CD14-positive monocyte (primary cell): ENCODE measurements around the gene MSI2. TPM values are rescaled to one million over a fixed set of nuclear protein-coding genes. Genes with fewer than 3 reads are reported as not detected.
A peak's percentile ranks its signal among the peaks of the same experiment; 100 is the strongest.

ENCODE experiments used
- DNase-seq, 3 donors: peaks; one replicate each; pipeline ENCODE4 v3.0.0-alpha.2; 2011 to 2022
- H2AFZ ChIP-seq: 2 replicates; pipeline ENCODE4 v1.6.0; 2012; ENCODE audit warnings: mild to moderate bottlenecking, low read depth, low read length, inconsistent platforms; ENCODE audit not compliant: insufficient read depth, poor library complexity, severe bottlenecking
- H3K27ac ChIP-seq, 2 donors: 1 replicate in 1 of 2; 2 replicates in 1 of 2; pipeline ENCODE4 v1.5.1; 2012 to 2013; ENCODE audit warnings: low read length in 2 of 2, control low read depth in 1 of 2, inconsistent platforms in 1 of 2, low read depth in 1 of 2, mild to moderate bottlenecking in 1 of 2
- H3K27me3 ChIP-seq, 2 donors: one replicate each; pipeline versions ENCODE4 v1.6.0 to v1.6.1; 2011 to 2013; ENCODE audit warnings: low read length in 2 of 2; ENCODE audit not compliant: control insufficient read depth in 2 of 2, insufficient read depth in 2 of 2
- H3K36me3 ChIP-seq, 2 donors: replicated peaks in 1 of 2; 1 replicate in 1 of 2; 2 replicates in 1 of 2; pipeline versions ENCODE4 v1.5.1 to v1.6.1; 2012 to 2013; ENCODE audit warnings: low read length in 2 of 2, control low read depth in 1 of 2, inconsistent platforms in 1 of 2, mild to moderate bottlenecking in 1 of 2; ENCODE audit not compliant: insufficient read depth in 2 of 2, control insufficient read depth in 1 of 2
- H3K4me1 ChIP-seq, 2 donors: 1 replicate in 1 of 2; 2 replicates in 1 of 2; pipeline versions ENCODE4 v1.5.1 to v1.6.1; 2012 to 2013; ENCODE audit warnings: low read length in 2 of 2, control low read depth in 1 of 2, inconsistent platforms in 1 of 2, mild to moderate bottlenecking in 1 of 2, moderate library complexity in 1 of 2; ENCODE audit not compliant: insufficient read depth in 2 of 2, control insufficient read depth in 1 of 2
- H3K4me2 ChIP-seq: replicated peaks from 2 replicates; pipeline ENCODE3; 2012; ENCODE audit warnings: low read length, moderate library complexity, mild to moderate bottlenecking; ENCODE audit not compliant: poor library complexity, severe bottlenecking; ENCODE audit errors: extremely low read depth
- H3K4me3 ChIP-seq, 3 experiments: fragments of 200-600 bp in 1 of 3; sonication (generic) in 1 of 3; replicated peaks in 1 of 3; 1 replicate in 2 of 3; 2 replicates in 1 of 3; pipeline ENCODE4 v1.5.1; 2011 to 2013; ENCODE audit warnings: low read length in 3 of 3, mild to moderate bottlenecking in 3 of 3, control low read depth in 2 of 3, low read depth in 2 of 3, inconsistent platforms in 1 of 3, moderate library complexity in 1 of 3
- H3K79me2 ChIP-seq: 2 replicates; pipeline ENCODE4 v1.6.0; 2012; ENCODE audit warnings: mild to moderate bottlenecking, control low read depth, inconsistent platforms, low read length, moderate library complexity; ENCODE audit not compliant: insufficient read depth
- H3K9ac ChIP-seq: 2 replicates; pipeline ENCODE4 v1.6.0; 2017; ENCODE audit warnings: low read length, mild to moderate bottlenecking; ENCODE audit not compliant: insufficient read depth, poor library complexity, severe bottlenecking
- H3K9me3 ChIP-seq, 2 donors: replicated peaks in 1 of 2; 1 replicate in 1 of 2; 2 replicates in 1 of 2; pipeline versions ENCODE4 v1.5.1 to v1.6.1; 2012 to 2013; ENCODE audit warnings: low read length in 2 of 2, control low read depth in 1 of 2; ENCODE audit not compliant: control insufficient read depth in 1 of 2, insufficient read depth in 1 of 2
- H4K20me1 ChIP-seq: 2 replicates; pipeline ENCODE4 v1.6.0; 2012; ENCODE audit warnings: mild to moderate bottlenecking, low read length, control low read depth, moderate library complexity; ENCODE audit not compliant: insufficient read depth
- H3K27ac Mint-ChIP-seq, 7 donors: one replicate each; pipeline ENCODE4 v1.8.0; 2020; ENCODE audit warnings: mild to moderate bottlenecking in 7 of 7, mixed read lengths in 7 of 7, moderate library complexity in 6 of 7, inconsistent platforms in 2 of 7
- H3K27me3 Mint-ChIP-seq, 3 donors: one replicate each; pipeline ENCODE4 v1.8.0; 2021 to 2022; ENCODE audit warnings: low read depth in 3 of 3, mild to moderate bottlenecking in 3 of 3, mixed read lengths in 3 of 3, moderate library complexity in 3 of 3, inconsistent platforms in 1 of 3
- H3K36me3 Mint-ChIP-seq, 2 donors: one replicate each; pipeline ENCODE4 v1.8.0; 2020; ENCODE audit warnings: mixed read lengths in 2 of 2, inconsistent platforms in 1 of 2, mild to moderate bottlenecking in 1 of 2
- H3K4me1 Mint-ChIP-seq: one replicate; pipeline ENCODE4 v1.8.0; 2020; ENCODE audit warnings: mild to moderate bottlenecking, mixed read lengths
- H3K4me3 Mint-ChIP-seq, 2 donors: one replicate each; pipeline ENCODE4 v1.8.0; 2020; ENCODE audit warnings: mild to moderate bottlenecking in 2 of 2, mixed read lengths in 2 of 2, moderate library complexity in 1 of 2
- H3K9me3 Mint-ChIP-seq, 7 donors: one replicate each; pipeline ENCODE4 v1.8.0; 2020 to 2022; ENCODE audit warnings: mixed read lengths in 7 of 7, mild to moderate bottlenecking in 6 of 7, moderate library complexity in 6 of 7, inconsistent platforms in 2 of 7
- WGBS: methylation state at CpG from one replicate; pipeline ENCODE4 v1.1.5; 2013; ENCODE audit warnings: missing lambda C conversion rate; ENCODE audit not compliant: insufficient coverage; 5-methylcytosine and 5-hydroxymethylcytosine counted together
- intact Hi-C, 2 donors: fragments of 100-400 bp; cut with micrococcal nuclease; formaldehyde crosslinking; loops; one replicate each; pipeline versions ENCODE4 v1.15.0 to v1.15.1; 2023
- polyA plus RNA-seq, 3 donors: library from polyadenylated mRNA; depleted of rRNA in 1 of 3; unstranded in 2 of 3; stranded (reverse) in 1 of 3; fragments of 300-500 nt in 2 of 3; fragments of >200 nt in 1 of 3; fragmentation: Illumina TruSeq in 2 of 3; gene quantifications; 1 replicate in 2 of 3; 2 replicates in 1 of 3; pipeline ENCODE4 v1.2.3, GENCODE V29; 2012 to 2021
- TF ChIP-seq, protein P1 (sequence below): fragments of 200-600 bp; IDR thresholded peaks from one replicate; pipeline ENCODE4 v1.8.0; 2022; ENCODE audit warnings: antibody characterized with exemption, mild to moderate bottlenecking

Gene MSI2
- polyA plus RNA-seq, 3 donors, result 0.20 to 6.6 (median 0.37) TPM

DNA sequence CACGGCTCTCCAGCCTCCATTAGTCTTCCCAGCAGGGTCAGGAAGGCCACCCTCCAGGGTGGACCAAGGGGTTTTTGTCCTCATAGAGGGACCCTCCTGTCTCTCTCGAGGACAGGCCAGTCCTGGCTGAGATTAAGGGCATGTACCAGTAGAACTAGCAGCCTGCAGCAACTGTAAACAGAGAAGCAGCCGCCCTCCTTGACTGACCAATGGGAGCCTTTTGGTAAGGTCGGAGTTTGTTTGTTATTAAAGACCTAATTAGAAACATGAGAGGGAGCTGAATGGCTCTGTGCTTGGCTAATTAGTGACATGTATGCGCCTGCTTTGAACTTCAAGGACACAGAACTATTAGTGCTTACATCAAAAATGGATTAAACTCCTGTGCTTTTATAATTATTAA, 408.8 kb downstream of the MSI2 start:
- Histone ChIP-seq H3K27ac (no peak overlapping the region), H3K9ac (no peak overlapping the region), H3K4me1 (peaks cover 10 to 15% of the 10 kb centered on the region in 2 donors), H3K9me3 (no peaks in the 10 kb centered on the region), H2AFZ (no peak overlapping the region), H4K20me1 (no peaks in the 10 kb centered on the region), H3K4me2 (no peak overlapping the region), H3K36me3 (no peaks in the 10 kb centered on the region), H3K27me3 (no peaks in the 10 kb centered on the region), H3K79me2 (no peaks in the 10 kb centered on the region), H3K4me3 (no peak overlapping the region)
- DNase-seq, result no peak
- peaks cover 10% of the 10 kb centered on the region for H3K4me1 Mint-ChIP-seq
- H3K9me3 Mint-ChIP-seq, result peaks cover 0 to 2% (median 0%) of the 10 kb centered on the region in 7 donors
- peaks cover 0 to 11% of the 10 kb centered on the region in 2 donors for H3K36me3 Mint-ChIP-seq
- 96% methylated on average over 3 of the region's 5 CpGs for WGBS
- intact Hi-C loops, result no loop called here
- peak overlapping the region in 1 of 7 donors; percentile 48 for H3K27ac Mint-ChIP-seq
- H3K4me3 Mint-ChIP-seq, result no peak overlapping the region
- H3K27me3 Mint-ChIP-seq, result peaks cover 2 to 3% (median 2%) of the 10 kb centered on the region in 3 donors
- TF ChIP-seq, protein P1, sequence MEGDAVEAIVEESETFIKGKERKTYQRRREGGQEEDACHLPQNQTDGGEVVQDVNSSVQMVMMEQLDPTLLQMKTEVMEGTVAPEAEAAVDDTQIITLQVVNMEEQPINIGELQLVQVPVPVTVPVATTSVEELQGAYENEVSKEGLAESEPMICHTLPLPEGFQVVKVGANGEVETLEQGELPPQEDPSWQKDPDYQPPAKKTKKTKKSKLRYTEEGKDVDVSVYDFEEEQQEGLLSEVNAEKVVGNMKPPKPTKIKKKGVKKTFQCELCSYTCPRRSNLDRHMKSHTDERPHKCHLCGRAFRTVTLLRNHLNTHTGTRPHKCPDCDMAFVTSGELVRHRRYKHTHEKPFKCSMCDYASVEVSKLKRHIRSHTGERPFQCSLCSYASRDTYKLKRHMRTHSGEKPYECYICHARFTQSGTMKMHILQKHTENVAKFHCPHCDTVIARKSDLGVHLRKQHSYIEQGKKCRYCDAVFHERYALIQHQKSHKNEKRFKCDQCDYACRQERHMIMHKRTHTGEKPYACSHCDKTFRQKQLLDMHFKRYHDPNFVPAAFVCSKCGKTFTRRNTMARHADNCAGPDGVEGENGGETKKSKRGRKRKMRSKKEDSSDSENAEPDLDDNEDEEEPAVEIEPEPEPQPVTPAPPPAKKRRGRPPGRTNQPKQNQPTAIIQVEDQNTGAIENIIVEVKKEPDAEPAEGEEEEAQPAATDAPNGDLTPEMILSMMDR, result no peak

- H3K36me3 Mint-ChIP-seq, result peaks cover 0 to 8% of the 10 kb centered on the region in 2 donors
- Histone ChIP-seq H4K20me1 (no peaks in the 10 kb centered on the region), H3K4me1 (peaks cover 10 to 15% of the 10 kb centered on the region in 2 donors), H3K27me3 (no peaks in the 10 kb centered on the region), H3K79me2 (no peaks in the 10 kb centered on the region), H3K4me2 (no peak overlapping the region), H3K9ac (no peak overlapping the region), H3K27ac (no peak overlapping the region), H2AFZ (no peak overlapping the region), H3K9me3 (no peaks in the 10 kb centered on the region), H3K4me3 (no peak overlapping the region), H3K36me3 (no peaks in the 10 kb centered on the region)
- no peak overlapping the region for H3K27ac Mint-ChIP-seq
- H3K9me3 Mint-ChIP-seq, result peaks cover 0 to 2% (median 0%) of the 10 kb centered on the region in 7 donors
- peaks cover 10% of the 10 kb centered on the region for H3K4me1 Mint-ChIP-seq
- DNase-seq, result no peak
- 100% methylated on average over 4 of the region's 4 CpGs for WGBS
- H3K27me3 Mint-ChIP-seq, result peaks cover 2 to 3% (median 2%) of the 10 kb centered on the region in 3 donors
- intact Hi-C loops, result no loop called here
- no peak overlapping the region for H3K4me3 Mint-ChIP-seq
- TF ChIP-seq, protein P1, result no peak
Observed at GRCh38 chr17:57665696-57666095, 409.4 kb downstream of the MSI2 start.
